Stomach (tissue), 4 donors: ENCODE measurements around the gene BCL2L2.

Source experiments
- EP300 ChIP-seq: sonication (generic); formaldehyde crosslinking; IDR thresholded peaks from one replicate; pipeline ENCODE4 v1.6.1; 2017; ENCODE audit warnings: antibody characterized with exemption
- POLR2A ChIP-seq, 4 donors: fragments of 450-650 bp; IDR thresholded peaks; one replicate each; pipeline ENCODE4 v1.6.1; 2016; ENCODE audit warnings: antibody characterized with exemption in 4 of 4, control low read depth in 2 of 4, mild to moderate bottlenecking in 1 of 4, moderate library complexity in 1 of 4
- POLR2AphosphoS5 ChIP-seq, 3 donors: sonication (generic); formaldehyde crosslinking; IDR thresholded peaks; one replicate each; pipeline ENCODE4 v1.6.1; 2016; ENCODE audit warnings: antibody characterized with exemption in 3 of 3
- TF ChIP-seq, protein P1 (sequence below), 7 experiments: fragments of 450-650 bp in 4 of 7; fragments of 200-600 bp in 3 of 7; sonication (generic) in 3 of 7; IDR thresholded peaks; one replicate each; pipeline ENCODE4 v1.5.1; 2016 to 2019; ENCODE audit warnings: antibody characterized with exemption in 7 of 7, control low read depth in 2 of 7, mild to moderate bottlenecking in 1 of 7

DNA sequence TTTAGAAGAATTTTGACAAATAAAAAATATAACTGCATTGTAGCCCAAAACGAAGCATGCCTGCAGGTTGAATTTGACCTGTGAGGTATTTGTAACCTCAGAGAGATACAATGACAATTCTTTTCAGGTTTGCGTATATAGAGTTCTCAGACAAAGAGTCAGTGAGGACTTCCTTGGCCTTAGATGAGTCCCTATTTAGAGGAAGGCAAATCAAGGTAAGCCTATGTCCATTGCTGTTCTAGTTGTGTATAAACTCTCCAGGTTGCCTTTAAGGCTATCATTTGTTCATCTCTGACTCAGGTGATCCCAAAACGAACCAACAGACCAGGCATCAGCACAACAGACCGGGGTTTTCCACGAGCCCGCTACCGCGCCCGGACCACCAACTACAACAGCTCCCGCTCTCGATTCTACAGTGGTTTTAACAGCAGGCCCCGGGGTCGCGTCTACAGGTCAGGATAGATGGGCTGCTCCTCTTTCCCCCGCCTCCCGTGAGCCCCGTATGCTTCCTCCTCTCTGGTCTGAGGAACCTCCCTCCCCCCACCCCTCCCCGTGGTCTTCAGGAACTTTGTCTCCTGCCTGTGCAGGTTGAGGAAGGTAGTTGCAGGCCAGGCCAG, 17.3 kb downstream of the BCL2L2 start:
- TF ChIP-seq POLR2AphosphoS5 (IDR thresholded peaks at IDR 0.05) (no peak), EP300 (no peak), POLR2A (IDR thresholded peaks at IDR 0.05) (no peak)
- TF ChIP-seq, protein P1, sequence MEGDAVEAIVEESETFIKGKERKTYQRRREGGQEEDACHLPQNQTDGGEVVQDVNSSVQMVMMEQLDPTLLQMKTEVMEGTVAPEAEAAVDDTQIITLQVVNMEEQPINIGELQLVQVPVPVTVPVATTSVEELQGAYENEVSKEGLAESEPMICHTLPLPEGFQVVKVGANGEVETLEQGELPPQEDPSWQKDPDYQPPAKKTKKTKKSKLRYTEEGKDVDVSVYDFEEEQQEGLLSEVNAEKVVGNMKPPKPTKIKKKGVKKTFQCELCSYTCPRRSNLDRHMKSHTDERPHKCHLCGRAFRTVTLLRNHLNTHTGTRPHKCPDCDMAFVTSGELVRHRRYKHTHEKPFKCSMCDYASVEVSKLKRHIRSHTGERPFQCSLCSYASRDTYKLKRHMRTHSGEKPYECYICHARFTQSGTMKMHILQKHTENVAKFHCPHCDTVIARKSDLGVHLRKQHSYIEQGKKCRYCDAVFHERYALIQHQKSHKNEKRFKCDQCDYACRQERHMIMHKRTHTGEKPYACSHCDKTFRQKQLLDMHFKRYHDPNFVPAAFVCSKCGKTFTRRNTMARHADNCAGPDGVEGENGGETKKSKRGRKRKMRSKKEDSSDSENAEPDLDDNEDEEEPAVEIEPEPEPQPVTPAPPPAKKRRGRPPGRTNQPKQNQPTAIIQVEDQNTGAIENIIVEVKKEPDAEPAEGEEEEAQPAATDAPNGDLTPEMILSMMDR (IDR thresholded peaks at IDR 0.05) = no peak
